ENCODE data around the gene GABRR2.

The GABRR2 gene

GRCh38 chr6:89315249-89315885 is at the start of gene GABRR2:
Gene GABRR2 (minus strand): TSS chr6:89315299. CDS start chr6:89315165, 134 bp downstream.
- no peak for DNase-seq
- in situ Hi-C loops (cut with HindIII; ENCODE audit: low pct_ligation_motif_present, low sequenced_read_pairs), result no loop called here
- TF ChIP-seq CTCF (IDR thresholded peaks at IDR 0.05; ENCODE audit: low read depth, low read length, missing control alignments), result no peak

GRCh38 chr6:89364586-89364985 is 49.5 kb upstream of the GABRR2 start:
- no peaks in the 10 kb centered on the region for H3K36me3 ChIP-seq (replicated peaks)
- H3K27ac ChIP-seq, result no peak overlapping the region
- in situ Hi-C loops (cut with HindIII; ENCODE audit: low pct_ligation_motif_present, low sequenced_read_pairs), result no loop called here
- H3K4me3 ChIP-seq (ENCODE audit: low read depth, low read length), result no peak overlapping the region
- no peaks in the 10 kb centered on the region for H3K27me3 ChIP-seq (replicated peaks)
- DNase-seq, result no peak
- no peak for TF ChIP-seq CTCF (IDR thresholded peaks at IDR 0.05; ENCODE audit: low read depth, low read length, missing control alignments)

More at GRCh38 chr6:89315249-89315885, at the start of gene GABRR2:
- H3K4me3 ChIP-seq (ENCODE audit: low read depth, low read length), result no peak within 1 kb of the TSS
- H3K27me3 ChIP-seq (replicated peaks), result no peaks in the 10 kb centered on the region
- no peak within 1 kb of the TSS for H3K27ac ChIP-seq
- no peaks in the 10 kb centered on the region for H3K36me3 ChIP-seq (replicated peaks)

GRCh38 chr6:89361171-89361570 is 46.1 kb upstream of the GABRR2 start:
- DNase-seq, result no peak
- no peak overlapping the region for H3K27ac ChIP-seq
- no peak overlapping the region for H3K4me3 ChIP-seq (ENCODE audit: low read depth, low read length)
- in situ Hi-C loops (cut with HindIII; ENCODE audit: low pct_ligation_motif_present, low sequenced_read_pairs), result no loop called here
- H3K27me3 ChIP-seq (replicated peaks), result no peaks in the 10 kb centered on the region
- no peak for TF ChIP-seq CTCF (IDR thresholded peaks at IDR 0.05; ENCODE audit: low read depth, low read length, missing control alignments)
- H3K36me3 ChIP-seq (replicated peaks), result no peaks in the 10 kb centered on the region

GRCh38 chr6:89360415-89360999 is 45.4 kb upstream of the GABRR2 start:
- TF ChIP-seq CTCF (IDR thresholded peaks at IDR 0.05; ENCODE audit: low read depth, low read length, missing control alignments), result no peak
- Histone ChIP-seq H3K27me3 (replicated peaks) (no peaks in the 10 kb centered on the region), H3K36me3 (replicated peaks) (no peaks in the 10 kb centered on the region), H3K4me3 (ENCODE audit: low read depth, low read length) (no peak overlapping the region), H3K27ac (no peak overlapping the region)
- no peak for DNase-seq
- in situ Hi-C loops (cut with HindIII; ENCODE audit: low pct_ligation_motif_present, low sequenced_read_pairs), result no loop called here

- H3K4me3 ChIP-seq (ENCODE audit: low read depth, low read length), result no peak overlapping the region
- in situ Hi-C loops (cut with HindIII; ENCODE audit: low pct_ligation_motif_present, low sequenced_read_pairs), result no loop called here
- H3K36me3 ChIP-seq (replicated peaks), result no peaks in the 10 kb centered on the region
- H3K27me3 ChIP-seq (replicated peaks), result no peaks in the 10 kb centered on the region
- DNase-seq, result no peak
- no peak overlapping the region for H3K27ac ChIP-seq
- no peak for TF ChIP-seq CTCF (IDR thresholded peaks at IDR 0.05; ENCODE audit: low read depth, low read length, missing control alignments)
Observed at GRCh38 chr6:89359561-89359960, 44.5 kb upstream of the GABRR2 start.

GRCh38 chr6:89357390-89357789 is 42.3 kb upstream of the GABRR2 start:
- Histone ChIP-seq H3K27me3 (replicated peaks) (no peaks in the 10 kb centered on the region), H3K4me3 (ENCODE audit: low read depth, low read length) (no peak overlapping the region), H3K36me3 (replicated peaks) (no peaks in the 10 kb centered on the region), H3K27ac (no peak overlapping the region)
- in situ Hi-C loops (cut with HindIII; ENCODE audit: low pct_ligation_motif_present, low sequenced_read_pairs), result no loop called here
- DNase-seq, result no peak
- TF ChIP-seq CTCF (IDR thresholded peaks at IDR 0.05; ENCODE audit: low read depth, low read length, missing control alignments), result no peak
